ENCODE data around the gene IFIT3. TPM values are rescaled to one million over a fixed set of nuclear protein-coding genes. Genes with fewer than 3 reads are reported as not detected.

The IFIT3 gene
- 15.8 and 16.4 TPM in 2 replicates for total RNA-seq

GRCh38 chr10:89327803-89328441 is at the start of gene IFIT3:
Gene IFIT3, plus strand, starts transcription at chr10:89327997. Its CDS starts 77 bp downstream, at chr10:89328074.

DNA sequence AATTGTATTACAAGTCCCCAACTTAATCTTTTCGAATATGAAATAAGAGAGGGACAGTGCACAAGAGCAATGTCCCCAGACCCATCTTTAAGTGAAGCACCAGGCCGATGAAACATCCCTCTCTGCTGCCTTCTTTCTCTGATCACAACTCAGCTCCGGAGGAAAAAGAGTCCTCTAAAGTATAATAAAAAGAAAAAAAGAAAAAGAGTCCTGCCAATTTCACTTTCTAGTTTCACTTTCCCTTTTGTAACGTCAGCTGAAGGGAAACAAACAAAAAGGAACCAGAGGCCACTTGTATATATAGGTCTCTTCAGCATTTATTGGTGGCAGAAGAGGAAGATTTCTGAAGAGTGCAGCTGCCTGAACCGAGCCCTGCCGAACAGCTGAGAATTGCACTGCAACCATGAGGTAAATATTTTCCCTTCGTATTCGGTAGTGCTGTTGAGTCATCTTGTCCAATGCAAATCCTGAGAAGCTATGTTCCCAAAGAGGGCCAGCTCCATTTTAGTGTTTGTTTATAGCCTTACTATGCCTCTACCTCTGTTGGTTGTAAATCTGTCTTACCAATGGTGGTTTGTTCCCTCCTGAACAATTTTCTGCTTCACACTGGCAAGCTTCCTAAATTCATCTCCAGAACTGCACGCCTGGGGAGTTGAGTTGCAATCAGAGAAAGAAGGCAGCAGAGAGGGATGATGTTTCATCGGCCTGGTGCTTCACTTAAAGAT is 25.9 kb upstream of the IFIT3 start, which contains the start of gene IFIT2:
TSS of gene IFIT2 (plus strand) at position 326 of the 725 bp plus-strand sequence. CDS start at position 404, 78 bp downstream.

GRCh38 chr10:89377705-89378637 is 50.2 kb downstream of the IFIT3 start, which contains the start of gene IFIT1B:
Gene IFIT1B, plus strand, starts transcription at chr10:89378056. Its CDS starts 80 bp downstream, at chr10:89378136.

Other genes with a start within 250 kb of the IFIT3 start
- 0.37 and 0.78 TPM in 2 replicates for gene CH25H, start 120.7 kb upstream of the IFIT3 start, total RNA-seq
- 68.4 and 89.7 TPM in 2 replicates for gene LIPA, start 76.2 kb upstream of the IFIT3 start, total RNA-seq
- 3.1 and 3.7 TPM in 2 replicates for gene IFIT2, start 26.0 kb upstream of the IFIT3 start, total RNA-seq
- gene IFIT1B, start 50.1 kb downstream of the IFIT3 start, total RNA-seq: not detected in 2 replicates
- gene IFIT1, start 64.6 kb downstream of the IFIT3 start, total RNA-seq: 4.3 and 5.5 TPM in 2 replicates
- gene IFIT5, start 86.6 kb downstream of the IFIT3 start, total RNA-seq: 19.1 and 21.1 TPM in 2 replicates
- gene SLC16A12, start 207.6 kb downstream of the IFIT3 start, total RNA-seq: under 0.01 and 0.20 TPM in 2 replicates